Osteoblast (primary cell): ENCODE measurements around the gene SNAP29. TPM values are rescaled to one million over a fixed set of nuclear protein-coding genes. Genes with fewer than 3 reads are reported as not detected.
"Not testable (repeated sequence)": the region's sequence is repeated elsewhere in the genome, so short reads cannot be mapped to it uniquely, and the experiment has no call there.

Source experiments
- DNase-seq: peaks from one replicate; pipeline ENCODE4 v3.0.0; 2011; ENCODE audit warnings: low spot score, mixed read lengths; ENCODE audit not compliant: insufficient read length; ENCODE audit errors: missing footprints
- H2AFZ ChIP-seq: 2 replicates; pipeline ENCODE4 v1.6.0; 2011; ENCODE audit warnings: mild to moderate bottlenecking, low read length
- H3K27ac ChIP-seq: 2 replicates; pipeline ENCODE4 v1.5.1; 2011; ENCODE audit warnings: mild to moderate bottlenecking, low read depth, low read length, moderate library complexity
- H3K27me3 ChIP-seq: 2 replicates; pipeline ENCODE4 v1.6.0; 2012; ENCODE audit warnings: mild to moderate bottlenecking, control low read depth, inconsistent platforms, low read length, moderate library complexity; ENCODE audit not compliant: insufficient read depth
- H3K36me3 ChIP-seq: 2 replicates; pipeline ENCODE4 v1.5.1; 2011; ENCODE audit warnings: mild to moderate bottlenecking, low read length, control low read depth, moderate library complexity; ENCODE audit not compliant: insufficient read depth
- H3K4me1 ChIP-seq: 2 replicates; pipeline ENCODE4 v1.5.1; 2011; ENCODE audit warnings: mild to moderate bottlenecking, low read length, control low read depth, moderate library complexity; ENCODE audit not compliant: insufficient read depth
- H3K4me2 ChIP-seq: 2 replicates; pipeline ENCODE4 v1.6.0; 2011; ENCODE audit warnings: mild to moderate bottlenecking, low read length; ENCODE audit not compliant: insufficient read depth
- H3K4me3 ChIP-seq: fragments of 200-600 bp; sonication (generic); 3 replicates; pipeline ENCODE4 v1.5.1; 2012; ENCODE audit warnings: mild to moderate bottlenecking, low read length, inconsistent platforms; ENCODE audit not compliant: insufficient read depth
- H3K79me2 ChIP-seq: 2 replicates; pipeline ENCODE4 v1.6.0; 2012; ENCODE audit warnings: mild to moderate bottlenecking, low read length, control low read depth, inconsistent platforms; ENCODE audit not compliant: insufficient read depth
- H3K9me3 ChIP-seq: 2 replicates; pipeline ENCODE4 v1.5.1; 2011; ENCODE audit warnings: low read depth, low read length, control low read depth
- H4K20me1 ChIP-seq: 2 replicates; pipeline ENCODE4 v1.6.0; 2012; ENCODE audit warnings: mild to moderate bottlenecking, low read length, control low read depth; ENCODE audit not compliant: insufficient read depth
- CTCF ChIP-seq: IDR thresholded peaks from 2 replicates; pipeline ENCODE4 v1.5.1; 2011; ENCODE audit warnings: mild to moderate bottlenecking, low read depth, low read length, moderate library complexity; ENCODE audit errors: extremely low read depth
- total RNA-seq: library from RNA; depleted of rRNA; stranded (reverse); fragments of >200 nt; gene quantifications from 2 replicates; pipeline ENCODE4 v1.2.3, GENCODE V29; 2012

The SNAP29 gene
- total RNA-seq, 1 donor: 13.0 TPM

GRCh38 chr22:20833225-20833665, 25.6 kb upstream of the SNAP29 start:
- Histone ChIP-seq H3K27me3 (no peaks in the 10 kb centered on the region), H3K4me2 (no peak overlapping the region), H2AFZ (no peak overlapping the region), H3K9me3 (no peaks in the 10 kb centered on the region), H3K4me1 (no peaks in the 10 kb centered on the region), H4K20me1 (peaks cover 10% of the 10 kb centered on the region), H3K36me3 (peaks cover 25% of the 10 kb centered on the region), H3K27ac (no peak overlapping the region), H3K79me2 (peaks cover 18% of the 10 kb centered on the region), H3K4me3 (no peak overlapping the region)
- no peak for TF ChIP-seq CTCF
- no peak for DNase-seq

DNA sequence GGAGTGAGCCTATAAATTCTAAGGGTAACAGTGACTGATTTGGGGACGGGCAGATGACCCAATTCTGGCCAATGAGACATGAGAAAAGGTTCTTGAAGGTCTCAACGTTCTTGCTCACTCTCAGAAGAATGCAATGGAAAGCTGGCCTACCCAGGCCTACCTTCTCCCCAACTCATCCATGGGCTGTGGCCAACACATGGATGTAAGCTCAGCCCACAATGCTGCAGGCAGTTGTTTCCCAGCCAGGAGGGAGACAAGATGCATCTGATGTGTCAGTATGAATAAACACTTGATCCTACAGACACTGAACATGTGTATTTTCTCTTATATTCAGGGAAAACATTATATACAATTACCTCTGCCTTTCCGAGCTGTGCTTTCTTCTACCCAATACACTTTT, 24.6 kb upstream of the SNAP29 start:
- no peak overlapping the region for H3K4me2 ChIP-seq
- TF ChIP-seq CTCF: no peak
- no peak overlapping the region for H3K27ac ChIP-seq
- H3K4me1 ChIP-seq: no peaks in the 10 kb centered on the region
- peaks cover 25% of the 10 kb centered on the region for H3K36me3 ChIP-seq
- no peak overlapping the region for H2AFZ ChIP-seq
- peaks cover 27% of the 10 kb centered on the region for H3K79me2 ChIP-seq
- no peak overlapping the region for H3K4me3 ChIP-seq
- no peaks in the 10 kb centered on the region for H3K27me3 ChIP-seq
- H4K20me1 ChIP-seq: peaks cover 11% of the 10 kb centered on the region
- DNase-seq: no peak
- H3K9me3 ChIP-seq: no peaks in the 10 kb centered on the region

- peaks cover 13% of the 10 kb centered on the region for H4K20me1 ChIP-seq
- H3K27me3 ChIP-seq: no peaks in the 10 kb centered on the region
- H3K36me3 ChIP-seq: peaks cover 25% of the 10 kb centered on the region
- H3K27ac ChIP-seq: no peak overlapping the region
- no peaks in the 10 kb centered on the region for H3K9me3 ChIP-seq
- no peak for TF ChIP-seq CTCF
- no peak for DNase-seq
- H3K4me2 ChIP-seq: no peak overlapping the region
- no peak overlapping the region for H3K4me3 ChIP-seq
- no peak overlapping the region for H2AFZ ChIP-seq
- peaks cover 32% of the 10 kb centered on the region for H3K79me2 ChIP-seq
- no peaks in the 10 kb centered on the region for H3K4me1 ChIP-seq
Measured at GRCh38 chr22:20834725-20835124, 24.1 kb upstream of the SNAP29 start.

DNA sequence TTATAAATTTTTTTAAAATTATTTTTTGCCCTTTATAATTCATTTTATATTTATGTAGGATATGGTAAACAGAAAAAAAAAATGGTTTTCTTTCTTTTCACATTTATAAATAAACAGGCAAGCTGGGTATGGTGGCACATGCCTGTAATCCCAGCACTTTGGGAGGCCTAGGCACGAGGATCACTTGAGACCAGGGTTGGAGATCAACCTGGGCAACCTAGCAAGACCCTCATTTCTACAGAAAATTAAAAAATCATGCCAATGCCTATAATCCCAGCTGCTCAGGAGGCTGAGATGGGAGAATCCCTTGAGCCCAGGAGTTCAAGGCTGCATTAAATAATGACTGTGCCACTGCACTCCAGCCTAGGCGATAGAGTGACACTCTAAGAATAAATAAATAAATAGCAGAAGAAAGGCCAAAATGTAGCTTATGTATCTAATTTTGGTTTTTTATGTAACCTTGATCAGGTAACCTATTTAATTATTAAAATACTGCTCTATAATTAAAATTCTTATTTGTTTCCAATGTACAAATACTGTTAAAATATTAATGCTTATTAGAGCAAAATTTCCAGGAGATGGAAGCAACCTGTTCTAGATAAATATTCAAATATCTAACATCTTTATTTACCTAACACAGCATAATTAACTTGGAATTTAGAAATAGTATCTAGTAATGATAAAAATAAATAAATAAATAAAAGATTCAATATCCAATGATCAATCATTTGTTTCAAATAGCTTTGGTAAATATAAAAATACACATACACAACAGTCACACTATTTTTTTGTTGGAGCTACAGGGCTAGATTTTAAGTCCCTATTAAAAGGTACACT, 21.6 kb upstream of the SNAP29 start:
- Histone ChIP-seq H3K4me2 (no peak overlapping the region), H3K27me3 (no peaks in the 10 kb centered on the region), H3K4me1 (no peaks in the 10 kb centered on the region), H3K36me3 (peaks cover 13% of the 10 kb centered on the region), H3K27ac (no peak overlapping the region), H3K4me3 (no peak overlapping the region), H3K79me2 (peaks cover 55% of the 10 kb centered on the region), H4K20me1 (peaks cover 34% of the 10 kb centered on the region), H3K9me3 (no peaks in the 10 kb centered on the region), H2AFZ (no peak overlapping the region)
- TF ChIP-seq CTCF: no peak
- DNase-seq: no peak

DNA sequence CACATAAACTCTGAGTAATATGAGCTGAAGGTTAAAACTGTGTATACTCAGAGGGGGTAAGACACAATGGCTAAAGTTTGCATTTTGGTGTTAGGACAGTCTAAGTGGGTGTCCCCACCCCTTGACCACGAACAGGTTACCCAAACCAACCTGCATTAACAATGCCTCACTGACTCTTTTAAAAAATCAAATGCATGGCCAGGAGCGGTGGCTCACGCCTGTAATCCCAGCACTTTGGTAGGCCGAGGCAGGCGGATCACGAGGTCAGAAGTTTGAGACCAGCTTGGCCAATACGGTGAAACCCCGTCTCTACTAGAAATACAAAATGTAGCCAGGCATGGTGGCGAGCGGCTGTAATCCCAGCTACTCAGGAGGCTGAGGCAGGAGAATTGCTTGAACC, 19.5 kb upstream of the SNAP29 start:
- H3K9me3 ChIP-seq, H3K4me3 ChIP-seq, H3K36me3 ChIP-seq, H3K4me2 ChIP-seq, H2AFZ ChIP-seq, H3K4me1 ChIP-seq, H3K27ac ChIP-seq, DNase-seq, H3K27me3 ChIP-seq: not testable (repeated sequence)
- Histone ChIP-seq H3K79me2 (peaks cover 73% of the 10 kb centered on the region), H4K20me1 (peaks cover 46% of the 10 kb centered on the region)
